GM21825 (cell line): ENCODE results near the gene USP17L30.
"Not testable (repeated sequence)": the region's sequence is repeated elsewhere in the genome, so short reads cannot be mapped to it uniquely, and the experiment has no call there.

Experiments used
- ATAC-seq: cut with Tn5 transposase; IDR thresholded peaks from one replicate; pipeline ENCODE4 v1.9.1; 2021; ENCODE audit warnings: mild to moderate bottlenecking, moderate library complexity; ENCODE audit not compliant: unreplicated experiment

Gene USP17L30, protein sequence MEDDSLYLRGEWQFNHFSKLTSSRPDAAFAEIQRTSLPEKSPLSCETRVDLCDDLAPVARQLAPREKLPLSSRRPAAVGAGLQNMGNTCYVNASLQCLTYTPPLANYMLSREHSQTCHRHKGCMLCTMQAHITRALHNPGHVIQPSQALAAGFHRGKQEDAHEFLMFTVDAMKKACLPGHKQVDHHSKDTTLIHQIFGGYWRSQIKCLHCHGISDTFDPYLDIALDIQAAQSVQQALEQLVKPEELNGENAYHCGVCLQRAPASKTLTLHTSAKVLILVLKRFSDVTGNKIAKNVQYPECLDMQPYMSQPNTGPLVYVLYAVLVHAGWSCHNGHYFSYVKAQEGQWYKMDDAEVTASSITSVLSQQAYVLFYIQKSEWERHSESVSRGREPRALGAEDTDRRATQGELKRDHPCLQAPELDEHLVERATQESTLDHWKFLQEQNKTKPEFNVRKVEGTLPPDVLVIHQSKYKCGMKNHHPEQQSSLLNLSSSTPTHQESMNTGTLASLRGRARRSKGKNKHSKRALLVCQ

DNA sequence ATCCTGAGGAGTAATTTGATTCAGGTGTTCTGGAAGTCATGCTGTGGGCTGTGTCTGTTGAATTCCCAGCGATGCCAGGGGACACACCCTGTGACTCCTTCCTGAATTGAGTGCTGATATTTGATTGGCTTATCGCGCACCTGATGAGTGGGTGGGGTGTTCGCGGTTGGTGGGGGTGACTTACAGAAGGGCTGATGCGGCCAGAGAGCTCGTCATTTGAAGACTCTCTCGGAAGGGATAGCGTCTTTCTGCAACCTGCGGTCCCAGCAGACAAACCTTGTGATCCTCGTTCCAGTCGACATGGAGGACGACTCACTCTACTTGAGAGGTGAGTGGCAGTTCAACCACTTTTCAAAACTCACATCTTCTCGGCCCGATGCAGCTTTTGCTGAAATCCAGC lies at the start of gene USP17L30:
USP17L30 (plus strand) TSS at position 301 of the 400 bp plus-strand sequence; CDS start at position 301, 0 bp downstream.
- not testable (repeated sequence) for ATAC-seq

DNA sequence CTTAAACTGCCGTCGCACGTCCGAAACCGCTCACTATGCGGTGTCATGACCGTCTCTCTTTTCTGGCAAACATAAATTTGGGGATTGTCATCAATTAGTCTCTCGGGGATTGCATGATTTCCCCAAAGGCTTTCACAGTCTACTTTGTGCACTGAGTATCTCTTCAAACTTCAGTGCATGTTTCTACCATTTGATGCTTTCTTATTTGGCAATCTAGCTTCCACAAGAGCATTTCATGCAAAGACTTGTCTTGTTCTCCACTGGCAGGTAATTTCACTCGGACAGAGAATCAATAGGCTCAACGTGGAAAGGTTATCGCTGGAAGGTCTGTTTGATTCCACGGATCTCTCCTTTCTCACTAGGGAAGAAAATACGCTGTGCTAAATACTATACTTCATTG lies 38.7 kb upstream of the USP17L30 start:
- not testable (repeated sequence) for ATAC-seq

DNA sequence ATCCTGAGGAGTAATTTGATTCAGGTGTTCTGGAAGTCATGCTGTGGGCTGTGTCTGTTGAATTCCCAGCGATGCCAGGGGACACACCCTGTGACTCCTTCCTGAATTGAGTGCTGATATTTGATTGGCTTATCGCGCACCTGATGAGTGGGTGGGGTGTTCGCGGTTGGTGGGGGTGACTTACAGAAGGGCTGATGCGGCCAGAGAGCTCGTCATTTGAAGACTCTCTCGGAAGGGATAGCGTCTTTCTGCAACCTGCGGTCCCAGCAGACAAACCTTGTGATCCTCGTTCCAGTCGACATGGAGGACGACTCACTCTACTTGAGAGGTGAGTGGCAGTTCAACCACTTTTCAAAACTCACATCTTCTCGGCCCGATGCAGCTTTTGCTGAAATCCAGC lies 38.1 kb upstream of the USP17L30 start, which contains the start of gene USP17L24:
USP17L24 (plus strand) TSS at position 301 of the 400 bp plus-strand sequence; CDS start at position 301, 0 bp downstream.
- not testable (repeated sequence) for ATAC-seq

DNA sequence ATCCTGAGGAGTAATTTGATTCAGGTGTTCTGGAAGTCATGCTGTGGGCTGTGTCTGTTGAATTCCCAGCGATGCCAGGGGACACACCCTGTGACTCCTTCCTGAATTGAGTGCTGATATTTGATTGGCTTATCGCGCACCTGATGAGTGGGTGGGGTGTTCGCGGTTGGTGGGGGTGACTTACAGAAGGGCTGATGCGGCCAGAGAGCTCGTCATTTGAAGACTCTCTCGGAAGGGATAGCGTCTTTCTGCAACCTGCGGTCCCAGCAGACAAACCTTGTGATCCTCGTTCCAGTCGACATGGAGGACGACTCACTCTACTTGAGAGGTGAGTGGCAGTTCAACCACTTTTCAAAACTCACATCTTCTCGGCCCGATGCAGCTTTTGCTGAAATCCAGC lies 33.3 kb upstream of the USP17L30 start, which contains the start of gene USP17L25:
USP17L25 (plus strand) TSS at position 301 of the 400 bp plus-strand sequence; CDS start at position 301, 0 bp downstream.
- not testable (repeated sequence) for ATAC-seq

DNA sequence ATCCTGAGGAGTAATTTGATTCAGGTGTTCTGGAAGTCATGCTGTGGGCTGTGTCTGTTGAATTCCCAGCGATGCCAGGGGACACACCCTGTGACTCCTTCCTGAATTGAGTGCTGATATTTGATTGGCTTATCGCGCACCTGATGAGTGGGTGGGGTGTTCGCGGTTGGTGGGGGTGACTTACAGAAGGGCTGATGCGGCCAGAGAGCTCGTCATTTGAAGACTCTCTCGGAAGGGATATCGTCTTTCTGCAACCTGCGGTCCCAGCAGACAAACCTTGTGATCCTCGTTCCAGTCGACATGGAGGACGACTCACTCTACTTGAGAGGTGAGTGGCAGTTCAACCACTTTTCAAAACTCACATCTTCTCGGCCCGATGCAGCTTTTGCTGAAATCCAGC lies 28.6 kb upstream of the USP17L30 start, which contains the start of gene USP17L26:
USP17L26 (plus strand) TSS at position 301 of the 400 bp plus-strand sequence; CDS start at position 301, 0 bp downstream.
- ATAC-seq = not testable (repeated sequence)

DNA sequence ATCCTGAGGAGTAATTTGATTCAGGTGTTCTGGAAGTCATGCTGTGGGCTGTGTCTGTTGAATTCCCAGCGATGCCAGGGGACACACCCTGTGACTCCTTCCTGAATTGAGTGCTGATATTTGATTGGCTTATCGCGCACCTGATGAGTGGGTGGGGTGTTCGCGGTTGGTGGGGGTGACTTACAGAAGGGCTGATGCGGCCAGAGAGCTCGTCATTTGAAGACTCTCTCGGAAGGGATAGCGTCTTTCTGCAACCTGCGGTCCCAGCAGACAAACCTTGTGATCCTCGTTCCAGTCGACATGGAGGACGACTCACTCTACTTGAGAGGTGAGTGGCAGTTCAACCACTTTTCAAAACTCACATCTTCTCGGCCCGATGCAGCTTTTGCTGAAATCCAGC lies 23.8 kb upstream of the USP17L30 start, which contains the start of gene USP17L5:
USP17L5 (plus strand) TSS at position 301 of the 400 bp plus-strand sequence; CDS start at position 301, 0 bp downstream.
- ATAC-seq = not testable (repeated sequence)

DNA sequence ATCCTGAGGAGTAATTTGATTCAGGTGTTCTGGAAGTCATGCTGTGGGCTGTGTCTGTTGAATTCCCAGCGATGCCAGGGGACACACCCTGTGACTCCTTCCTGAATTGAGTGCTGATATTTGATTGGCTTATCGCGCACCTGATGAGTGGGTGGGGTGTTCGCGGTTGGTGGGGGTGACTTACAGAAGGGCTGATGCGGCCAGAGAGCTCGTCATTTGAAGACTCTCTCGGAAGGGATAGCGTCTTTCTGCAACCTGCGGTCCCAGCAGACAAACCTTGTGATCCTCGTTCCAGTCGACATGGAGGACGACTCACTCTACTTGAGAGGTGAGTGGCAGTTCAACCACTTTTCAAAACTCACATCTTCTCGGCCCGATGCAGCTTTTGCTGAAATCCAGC lies 19.1 kb upstream of the USP17L30 start, which contains the start of gene USP17L27:
USP17L27 (plus strand) TSS at position 301 of the 400 bp plus-strand sequence; CDS start at position 301, 0 bp downstream.
- ATAC-seq = not testable (repeated sequence)

DNA sequence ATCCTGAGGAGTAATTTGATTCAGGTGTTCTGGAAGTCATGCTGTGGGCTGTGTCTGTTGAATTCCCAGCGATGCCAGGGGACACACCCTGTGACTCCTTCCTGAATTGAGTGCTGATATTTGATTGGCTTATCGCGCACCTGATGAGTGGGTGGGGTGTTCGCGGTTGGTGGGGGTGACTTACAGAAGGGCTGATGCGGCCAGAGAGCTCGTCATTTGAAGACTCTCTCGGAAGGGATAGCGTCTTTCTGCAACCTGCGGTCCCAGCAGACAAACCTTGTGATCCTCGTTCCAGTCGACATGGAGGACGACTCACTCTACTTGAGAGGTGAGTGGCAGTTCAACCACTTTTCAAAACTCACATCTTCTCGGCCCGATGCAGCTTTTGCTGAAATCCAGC lies 14.3 kb upstream of the USP17L30 start, which contains the start of gene USP17L28:
USP17L28 (plus strand) TSS at position 301 of the 400 bp plus-strand sequence; CDS start at position 301, 0 bp downstream.
- ATAC-seq = not testable (repeated sequence)

DNA sequence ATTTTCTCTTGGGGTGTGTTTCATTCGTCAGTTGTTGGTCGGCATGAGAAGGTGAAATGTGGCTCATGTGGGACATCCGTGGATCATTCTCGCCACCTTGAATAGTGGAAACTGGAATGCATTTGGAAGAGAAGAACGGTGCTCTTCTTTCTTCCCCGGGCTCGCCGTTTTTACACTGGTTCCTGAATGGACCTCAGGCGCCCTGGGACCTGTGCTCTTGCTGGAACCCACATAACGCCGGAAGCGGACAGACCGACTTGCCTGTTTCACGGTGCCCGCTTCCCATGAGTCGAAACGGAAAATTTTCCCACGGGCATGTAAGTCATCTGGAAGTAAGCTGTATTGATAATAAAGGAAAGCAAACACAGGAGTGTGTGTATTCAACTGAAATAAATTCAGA lies 12.1 kb upstream of the USP17L30 start:
- not testable (repeated sequence) for ATAC-seq

DNA sequence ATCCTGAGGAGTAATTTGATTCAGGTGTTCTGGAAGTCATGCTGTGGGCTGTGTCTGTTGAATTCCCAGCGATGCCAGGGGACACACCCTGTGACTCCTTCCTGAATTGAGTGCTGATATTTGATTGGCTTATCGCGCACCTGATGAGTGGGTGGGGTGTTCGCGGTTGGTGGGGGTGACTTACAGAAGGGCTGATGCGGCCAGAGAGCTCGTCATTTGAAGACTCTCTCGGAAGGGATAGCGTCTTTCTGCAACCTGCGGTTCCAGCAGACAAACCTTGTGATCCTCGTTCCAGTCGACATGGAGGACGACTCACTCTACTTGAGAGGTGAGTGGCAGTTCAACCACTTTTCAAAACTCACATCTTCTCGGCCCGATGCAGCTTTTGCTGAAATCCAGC lies 9.6 kb upstream of the USP17L30 start, which contains the start of gene USP17L29:
USP17L29 (plus strand) TSS at position 301 of the 400 bp plus-strand sequence; CDS start at position 301, 0 bp downstream.
- not testable (repeated sequence) for ATAC-seq

DNA sequence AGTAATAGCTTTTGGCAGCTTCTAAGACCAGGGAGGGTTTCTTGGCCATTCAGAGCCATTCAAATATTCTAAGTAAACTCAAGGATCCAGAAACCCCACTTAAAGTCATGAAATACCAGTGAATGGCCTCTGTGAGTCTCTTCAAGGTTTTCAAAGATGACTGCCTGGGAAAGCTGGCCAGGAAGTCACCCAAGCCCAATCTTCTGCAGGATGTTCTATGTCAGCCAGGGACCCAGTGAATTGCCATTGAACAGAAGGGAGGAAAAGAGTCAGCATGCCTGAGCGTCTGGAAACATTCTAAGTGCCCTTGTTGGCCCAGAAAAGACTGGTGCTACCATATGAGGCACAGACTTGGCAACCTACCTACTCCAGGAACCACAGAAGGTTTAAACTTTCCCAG lies 17.0 kb downstream of the USP17L30 start:
- ATAC-seq = not testable (repeated sequence)

DNA sequence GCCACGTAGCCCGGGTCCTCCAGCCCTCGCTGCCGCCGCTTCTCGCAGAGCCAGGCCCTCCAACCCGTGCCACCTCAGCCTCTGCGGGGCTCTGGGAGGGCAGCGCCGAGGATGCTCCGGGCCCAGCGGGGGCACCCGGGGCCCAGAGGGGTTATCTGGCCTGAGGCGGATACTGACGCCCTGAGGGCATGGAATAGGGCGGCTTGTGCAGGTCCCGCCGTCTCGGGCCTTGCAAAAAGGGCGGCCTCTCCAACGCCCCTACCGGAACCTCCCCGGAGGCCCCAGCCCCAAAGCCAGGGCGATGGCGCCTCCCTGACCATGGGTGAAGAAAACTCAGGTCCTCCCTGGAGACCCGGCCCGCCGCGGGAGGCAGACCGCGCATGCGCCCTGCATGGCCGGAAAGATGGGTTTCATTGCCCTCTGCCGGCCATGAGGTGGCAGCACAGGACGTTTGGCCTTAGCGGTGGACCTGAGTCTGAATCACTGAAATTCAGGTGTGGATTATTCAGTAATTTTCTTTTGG lies 18.1 kb downstream of the USP17L30 start:
- not testable (repeated sequence) for ATAC-seq

DNA sequence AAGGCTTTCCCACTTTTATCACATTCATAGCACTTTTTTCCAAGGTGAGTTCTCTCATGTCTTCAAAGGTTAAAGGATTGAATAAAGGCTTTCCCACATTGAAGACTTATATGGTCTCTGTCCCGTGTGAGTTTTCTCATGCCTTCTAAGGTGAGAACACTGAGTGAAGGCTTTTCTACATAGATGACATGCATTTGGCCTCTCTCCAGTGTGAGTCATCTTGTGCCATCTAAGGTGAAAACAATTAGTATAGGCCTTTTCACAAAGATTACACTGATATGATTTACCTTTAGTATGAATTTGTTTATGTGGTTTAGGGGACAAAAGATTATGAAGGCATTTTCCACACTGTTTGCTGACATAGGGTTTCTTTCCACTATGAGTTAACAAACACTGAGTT lies 21.2 kb downstream of the USP17L30 start:
- ATAC-seq = no peak

DNA sequence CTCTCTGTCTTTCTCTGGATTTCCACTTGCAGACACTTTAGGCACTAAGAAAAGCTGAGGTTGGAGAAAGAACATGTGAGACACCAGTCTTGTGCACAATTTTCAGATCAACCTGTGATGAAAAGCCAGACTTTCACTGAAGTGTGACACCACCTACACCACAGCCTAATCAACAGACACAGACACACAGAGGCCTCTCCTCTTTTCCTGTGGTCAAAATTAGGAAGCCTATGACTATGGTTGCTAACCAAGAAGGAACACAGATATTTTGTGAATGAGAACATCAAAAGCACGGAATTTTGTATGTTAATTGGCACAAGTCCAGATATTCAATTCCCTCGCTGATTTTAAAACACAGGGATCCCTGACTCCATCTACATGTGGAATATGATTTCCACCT lies 26.1 kb downstream of the USP17L30 start:
- ATAC-seq = not testable (repeated sequence)

DNA sequence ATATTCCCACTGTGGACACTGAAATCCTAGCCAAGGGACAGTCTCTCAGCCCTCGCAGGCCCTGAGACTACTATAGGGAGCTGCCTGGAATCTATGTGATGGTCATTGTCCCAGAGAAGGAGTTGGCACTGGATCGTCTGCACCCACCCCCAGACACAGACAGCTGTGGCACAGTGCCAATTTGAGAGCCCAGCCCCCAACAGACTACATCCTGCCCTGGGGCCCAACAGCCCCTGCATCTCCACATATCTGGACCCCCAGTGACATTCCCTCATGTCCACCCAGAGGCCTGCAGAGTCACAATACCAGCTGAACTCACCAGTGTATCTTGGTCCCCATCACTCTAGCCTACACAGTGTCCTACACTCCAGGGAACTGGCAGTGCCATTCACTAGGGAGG lies 42.8 kb downstream of the USP17L30 start:
- not testable (repeated sequence) for ATAC-seq

DNA sequence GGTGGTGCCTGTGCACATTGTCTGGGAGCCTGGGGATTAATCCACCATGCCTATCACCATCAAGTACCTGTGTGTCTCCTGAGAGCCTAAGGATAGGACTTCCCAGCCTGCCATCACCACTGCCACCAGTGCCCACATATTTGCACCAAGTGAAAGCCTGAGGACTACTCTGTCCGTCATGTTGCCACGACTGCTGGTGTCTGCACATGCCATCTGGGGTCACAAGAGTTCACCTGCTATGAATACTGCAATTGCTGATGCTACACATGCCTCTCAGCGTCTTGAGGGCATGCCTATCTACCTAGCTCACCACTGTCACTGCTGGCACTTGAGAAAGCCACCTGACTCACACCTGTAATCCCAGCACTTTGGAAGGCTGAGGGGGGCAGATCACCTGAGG lies 43.6 kb downstream of the USP17L30 start:
- not testable (repeated sequence) for ATAC-seq

DNA sequence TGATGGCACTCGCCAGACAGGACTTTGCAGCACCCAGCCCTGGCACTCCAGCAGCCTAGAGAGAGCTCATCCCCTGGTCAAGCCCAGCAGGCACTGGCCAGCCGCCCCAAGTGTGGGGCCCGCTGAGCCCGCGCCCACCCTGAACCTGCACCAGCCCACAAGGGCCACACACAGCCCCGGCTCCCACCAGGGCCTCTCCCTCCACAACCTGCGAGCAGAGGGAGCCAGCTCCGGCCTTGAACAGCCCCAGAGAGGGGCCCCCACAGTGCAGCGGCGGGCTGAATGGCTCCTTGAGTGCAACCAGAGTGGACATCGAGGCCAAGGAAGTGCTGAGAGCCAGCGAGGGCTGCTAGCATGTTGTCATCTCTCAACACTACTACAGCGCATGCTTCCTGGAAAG lies 46.9 kb downstream of the USP17L30 start:
- ATAC-seq = no peak
